Epithelial cell of esophagus (primary cell): ENCODE results near the gene ZC3HAV1.
"Not testable (repeated sequence)": the region's sequence is repeated elsewhere in the genome, so short reads cannot be mapped to it uniquely, and the experiment has no call there.

Experiments
- DNase-seq: peaks from one replicate; pipeline ENCODE4 v3.0.0; 2010; ENCODE audit warnings: low read depth
- H3K4me3 ChIP-seq: 2 replicates; pipeline ENCODE4 v1.5.1; 2011; ENCODE audit warnings: mild to moderate bottlenecking, low read length, control low read depth
- CTCF ChIP-seq: IDR thresholded peaks from 2 replicates; pipeline ENCODE4 v1.5.1; 2011; ENCODE audit warnings: low read depth, mild to moderate bottlenecking, low read length, control low read depth, inconsistent platforms; ENCODE audit not compliant: insufficient read depth; ENCODE audit errors: missing control alignments

The ZC3HAV1 gene

GRCh38 chr7:139131601-139132041 lies 22.1 kb upstream of the ZC3HAV1 start:
- no peak for TF ChIP-seq CTCF
- DNase-seq, result no peak
- no peak overlapping the region for H3K4me3 ChIP-seq

GRCh38 chr7:139129814-139130213 lies 20.3 kb upstream of the ZC3HAV1 start:
- H3K4me3 ChIP-seq, DNase-seq: not testable (repeated sequence)

GRCh38 chr7:139127648-139128047 lies 18.1 kb upstream of the ZC3HAV1 start:
- no peak for DNase-seq
- no peak for TF ChIP-seq CTCF
- no peak overlapping the region for H3K4me3 ChIP-seq

GRCh38 chr7:139125657-139126056 lies 16.1 kb upstream of the ZC3HAV1 start:
- TF ChIP-seq CTCF, result no peak
- no peak overlapping the region for H3K4me3 ChIP-seq
- DNase-seq, result no peak

- not testable (repeated sequence) for H3K4me3 ChIP-seq, DNase-seq
Observed at GRCh38 chr7:139124995-139125394, 15.5 kb upstream of the ZC3HAV1 start.

GRCh38 chr7:139124084-139124914 lies 14.8 kb upstream of the ZC3HAV1 start:
- TF ChIP-seq CTCF, result no peak
- no peak overlapping the region for H3K4me3 ChIP-seq
- DNase-seq, result no peak

GRCh38 chr7:139119486-139119849 lies 9.9 kb upstream of the ZC3HAV1 start:
- no peak for TF ChIP-seq CTCF
- no peak for DNase-seq
- no peak overlapping the region for H3K4me3 ChIP-seq

- DNase-seq, result no peak
- no peak for TF ChIP-seq CTCF
- no peak overlapping the region for H3K4me3 ChIP-seq
Observed at GRCh38 chr7:139118805-139119485, 9.4 kb upstream of the ZC3HAV1 start.
